GM13977 (cell line): ENCODE measurements around the gene FAN1.

Experiments
- DNase-seq: peaks from one replicate; pipeline ENCODE4 v3.0.0; 2012; ENCODE audit warnings: low spot score
- in situ Hi-C: fragments of 300-500 bp; cut with MboI; formaldehyde crosslinking; loops from one replicate; pipeline ENCODE4 v1.12.0; 2022; ENCODE audit warnings: low sequenced_read_pairs, low pct_unique_long_range_greater_than_20kb, mixed read lengths, inconsistent platforms; ENCODE audit not compliant: unreplicated experiment
- TF ChIP-seq, protein P1 (sequence below): IDR thresholded peaks from 2 replicates; pipeline ENCODE4 v1.5.1; 2012; ENCODE audit warnings: mild to moderate bottlenecking, control low read depth; ENCODE audit not compliant: insufficient read depth; ENCODE audit errors: extremely low read depth, missing control alignments

The FAN1 gene

DNA sequence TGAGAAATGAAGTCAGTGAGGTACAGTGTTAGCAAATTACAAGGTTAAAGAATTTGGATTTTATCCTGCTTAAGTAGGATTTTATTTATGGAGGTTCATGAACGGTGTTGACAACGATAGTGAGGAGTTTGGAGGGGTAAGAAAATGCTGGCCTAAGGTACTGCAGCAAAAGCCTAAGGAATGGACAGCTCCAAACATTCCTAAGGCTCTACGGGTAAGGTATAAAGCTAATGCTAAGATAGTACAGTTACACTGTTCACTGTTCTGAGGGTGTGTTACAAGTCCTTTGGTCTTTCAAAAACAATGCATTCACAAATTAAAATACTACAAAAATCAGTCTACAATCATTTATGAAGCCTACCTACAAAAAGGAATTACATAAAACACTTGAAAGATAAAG is 80.4 kb downstream of the FAN1 start:
- in situ Hi-C loops = no loop called here
- DNase-seq = no peak
- TF ChIP-seq, protein P1, sequence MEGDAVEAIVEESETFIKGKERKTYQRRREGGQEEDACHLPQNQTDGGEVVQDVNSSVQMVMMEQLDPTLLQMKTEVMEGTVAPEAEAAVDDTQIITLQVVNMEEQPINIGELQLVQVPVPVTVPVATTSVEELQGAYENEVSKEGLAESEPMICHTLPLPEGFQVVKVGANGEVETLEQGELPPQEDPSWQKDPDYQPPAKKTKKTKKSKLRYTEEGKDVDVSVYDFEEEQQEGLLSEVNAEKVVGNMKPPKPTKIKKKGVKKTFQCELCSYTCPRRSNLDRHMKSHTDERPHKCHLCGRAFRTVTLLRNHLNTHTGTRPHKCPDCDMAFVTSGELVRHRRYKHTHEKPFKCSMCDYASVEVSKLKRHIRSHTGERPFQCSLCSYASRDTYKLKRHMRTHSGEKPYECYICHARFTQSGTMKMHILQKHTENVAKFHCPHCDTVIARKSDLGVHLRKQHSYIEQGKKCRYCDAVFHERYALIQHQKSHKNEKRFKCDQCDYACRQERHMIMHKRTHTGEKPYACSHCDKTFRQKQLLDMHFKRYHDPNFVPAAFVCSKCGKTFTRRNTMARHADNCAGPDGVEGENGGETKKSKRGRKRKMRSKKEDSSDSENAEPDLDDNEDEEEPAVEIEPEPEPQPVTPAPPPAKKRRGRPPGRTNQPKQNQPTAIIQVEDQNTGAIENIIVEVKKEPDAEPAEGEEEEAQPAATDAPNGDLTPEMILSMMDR = no peak

DNA sequence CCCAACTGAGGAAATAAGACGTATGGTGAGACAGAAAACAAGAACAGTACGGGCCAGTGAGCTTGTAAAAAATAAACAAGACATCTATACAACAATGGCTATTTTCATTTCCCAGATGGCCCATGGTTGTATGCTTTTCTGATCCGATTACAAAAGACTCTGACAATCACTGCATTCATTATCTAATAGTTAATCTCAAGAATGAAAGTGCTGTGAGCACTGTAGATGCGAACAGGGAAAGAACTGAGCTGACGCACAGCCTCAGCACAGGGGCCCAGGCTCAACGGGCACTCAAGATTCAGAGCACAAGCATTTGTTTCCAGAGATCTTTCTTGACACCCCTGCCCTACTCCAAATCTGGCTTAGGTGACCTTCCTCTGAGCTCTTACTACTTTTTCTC is 80.8 kb downstream of the FAN1 start:
- DNase-seq = no peak
- TF ChIP-seq, protein P1 = no peak
- in situ Hi-C loops = no loop called here

DNA sequence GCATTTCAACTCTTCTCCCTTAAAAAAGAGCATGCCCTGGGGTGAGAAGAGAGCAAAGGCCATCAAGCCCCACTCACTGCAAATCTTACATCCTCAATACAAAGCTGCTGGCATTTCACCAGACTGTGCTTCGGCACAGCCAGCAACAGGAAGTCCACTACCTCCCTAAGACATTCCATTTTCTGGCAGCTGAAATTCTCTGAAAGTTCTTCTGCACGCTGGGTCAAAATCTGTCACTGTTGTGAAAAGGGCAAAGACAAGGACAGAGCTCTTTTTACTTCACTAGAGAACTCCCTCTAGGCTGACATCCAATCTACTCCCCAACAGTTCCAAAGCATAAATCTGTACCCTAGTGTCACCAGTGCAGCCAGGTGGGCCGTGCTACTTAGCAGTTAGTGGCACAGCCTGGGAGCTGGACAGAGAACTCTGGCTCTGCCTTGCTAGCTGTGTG is 81.4 kb downstream of the FAN1 start:
- in situ Hi-C loops = no loop called here
- TF ChIP-seq, protein P1 = no peak
- DNase-seq = no peak

DNA sequence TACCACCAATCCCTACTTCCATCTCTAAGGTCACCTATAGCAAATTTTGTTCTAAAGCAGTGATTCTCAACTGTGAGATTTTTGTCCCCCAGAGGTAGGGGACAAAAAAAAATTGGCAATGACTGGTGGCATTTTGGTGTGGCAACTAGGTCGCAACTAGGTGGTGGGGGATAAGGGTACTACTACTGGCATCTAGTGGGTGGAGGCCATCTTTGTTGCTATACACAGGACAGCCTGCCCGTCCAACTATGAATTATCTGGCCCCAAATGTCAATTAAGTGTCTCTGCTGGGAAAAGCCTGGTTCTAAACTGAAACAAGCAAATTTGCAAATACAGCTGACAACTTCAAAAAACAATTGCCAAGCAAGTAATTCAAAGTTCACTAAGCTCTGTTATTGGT is 86.3 kb downstream of the FAN1 start:
- TF ChIP-seq, protein P1 = no peak
- in situ Hi-C loops = no loop called here
- no peak for DNase-seq

DNA sequence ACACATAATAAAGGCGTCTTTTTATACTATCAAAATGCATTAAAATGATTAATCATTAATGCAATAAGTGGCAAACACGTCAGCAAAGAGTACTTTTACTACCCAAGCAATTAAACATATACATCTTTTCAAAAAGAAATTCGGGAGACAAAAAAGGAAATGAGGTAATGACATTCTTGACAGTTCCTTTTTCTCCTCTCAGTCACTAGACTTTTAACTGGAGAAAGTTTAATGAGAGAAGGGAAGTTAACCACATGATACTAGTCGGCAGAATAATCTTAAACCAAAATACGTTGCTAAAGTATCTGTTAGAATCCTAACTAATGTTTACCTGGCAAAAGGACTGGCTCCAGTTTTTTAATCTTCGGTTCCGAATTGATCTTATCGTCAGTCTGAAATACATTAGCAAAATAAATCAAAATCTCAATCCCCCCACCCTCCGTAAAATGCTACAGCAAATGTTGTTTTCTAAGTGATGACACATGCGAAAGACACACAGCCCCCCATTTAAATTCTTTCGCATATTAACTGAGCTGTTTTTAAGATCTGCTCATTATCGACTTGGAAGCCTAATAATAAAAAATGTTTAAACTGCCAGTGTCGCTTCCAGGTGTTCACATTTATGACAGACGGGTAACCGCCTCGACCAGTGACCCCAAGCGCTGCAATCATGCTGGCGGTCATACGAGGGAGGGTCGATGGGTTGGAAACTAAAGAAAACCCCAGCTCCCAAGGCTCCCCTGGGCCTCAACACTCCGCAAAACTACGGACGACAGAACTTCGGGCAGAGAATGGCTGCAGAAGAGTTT is 86.9 kb downstream of the FAN1 start:
- in situ Hi-C loops = no loop called here
- TF ChIP-seq, protein P1 = no peak
- DNase-seq = peak; percentile 28

DNA sequence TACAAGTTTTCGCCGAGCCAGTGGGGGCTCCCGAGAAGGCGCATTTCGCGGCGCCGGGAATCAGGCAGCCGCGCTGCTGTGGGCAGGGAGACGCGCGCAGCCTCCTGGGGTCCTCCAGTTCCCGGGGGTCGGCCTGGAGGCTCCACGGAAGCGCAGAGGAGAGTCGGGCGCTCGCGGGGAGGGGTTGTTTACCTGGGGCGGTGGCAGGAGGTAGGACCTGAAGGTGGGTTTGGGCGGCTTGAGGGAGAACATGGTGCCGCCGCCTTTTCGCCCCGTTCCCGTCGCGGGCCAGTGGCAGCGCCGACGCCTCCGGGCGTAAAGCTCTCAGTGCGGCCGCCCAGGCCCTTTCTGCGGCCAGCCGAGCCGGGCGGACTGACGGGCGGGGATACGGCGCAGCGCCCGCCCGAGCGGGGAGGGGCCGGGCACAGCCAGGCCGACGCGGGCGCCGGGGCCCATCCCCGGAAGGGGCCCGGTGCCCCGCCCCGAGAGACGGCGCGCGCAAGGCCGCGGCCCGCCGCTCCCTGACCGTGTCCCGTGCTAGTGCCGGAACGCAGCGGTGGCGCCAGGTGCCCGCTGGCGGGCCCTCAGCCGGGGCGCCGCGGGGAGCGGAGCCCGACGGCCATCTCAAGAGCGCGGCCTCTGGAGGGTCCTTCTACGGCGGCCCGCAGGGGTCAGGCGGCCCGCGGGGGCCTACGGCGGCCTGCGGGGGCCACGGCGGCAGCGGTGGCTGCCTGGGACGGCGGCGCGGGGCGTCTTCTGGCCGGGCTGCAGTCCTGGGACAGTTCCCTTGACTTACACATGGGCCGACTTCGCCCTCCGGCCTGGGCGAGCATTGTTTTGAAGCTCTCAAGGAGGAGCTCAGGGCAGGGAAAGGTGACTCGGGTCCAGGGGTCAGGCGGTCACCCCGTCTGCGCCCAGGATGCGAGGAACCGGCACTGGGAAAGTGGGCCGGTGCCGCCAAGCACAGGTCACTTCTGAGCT is 87.8 kb downstream of the FAN1 start, which contains the start of gene MTMR10:
TSS of gene MTMR10 (minus strand) at position 374 of the 981 bp plus-strand sequence. CDS start at position 252, 122 bp downstream.
- in situ Hi-C loops = no loop called here
- TF ChIP-seq, protein P1 = no peak
- DNase-seq = peak; percentile 95
